ENCODE measurements around the gene ENC1. TPM values are rescaled to one million over a fixed set of nuclear protein-coding genes. Genes with fewer than 3 reads are reported as not detected.

The ENC1 gene
- total and polyA plus RNA-seq, 10 of the 15 experiments (the other 5 are each of a cell fraction or from before 2014, with no cell fraction given) = 8.2 to 55.5 (median 32.1) TPM

GRCh38 chr5:74665816-74666215, 25.3 kb upstream of the ENC1 start:
- Histone ChIP-seq H3K4me2 (ENCODE audit: control insufficient read depth, insufficient read depth) (no peak overlapping the region), H3K9ac (ENCODE audit: control insufficient read depth, insufficient read depth, low read length) (no peak overlapping the region), H3K27ac (ENCODE audit: control insufficient read depth, insufficient read depth) (no peak overlapping the region), H3K4me1 (ENCODE audit: control insufficient read depth, insufficient read depth, low read length) (no peaks in the 10 kb centered on the region), H2AFZ (ENCODE audit: control insufficient read depth, low read depth, low read length) (no peak overlapping the region), H3K79me2 (ENCODE audit: control insufficient read depth, insufficient read depth, low read length) (no peaks in the 10 kb centered on the region), H3K36me3 (ENCODE audit: control insufficient read depth in 2 of 2, insufficient read depth in 2 of 2, low read length in 1 of 2) (no peaks in the 10 kb centered on the region), H3K27me3 (replicated peaks in 1 of 2; ENCODE audit: control insufficient read depth in 2 of 2, insufficient read depth in 2 of 2, low read length in 1 of 2) (peaks cover 0 to 2% of the 10 kb centered on the region in 2 experiments; a peak in 1 of 4 replicates), H3K9me3 (replicated peaks; ENCODE audit: control insufficient read depth, insufficient read depth, low read length) (peaks cover 2% of the 10 kb centered on the region; the same call in 1 of the 3 replicates), H4K20me1 (ENCODE audit: control insufficient read depth, insufficient read depth) (no peaks in the 10 kb centered on the region), H3K4me3 (no peak overlapping the region)
- ChIA-PET POLR2A (no interaction called here), CTCF (no interaction called here), SMC1A (ENCODE audit: uncharacterized antibody, unreplicated experiment) (no interaction called here), RAD21 (ENCODE audit: unreplicated experiment) (no interaction called here)
- WGBS (ENCODE audit: insufficient coverage, insufficient replicate concordance, low lambda C conversion rate, missing lambda C conversion rate) = 0% methylated on average over 1 of the region's 1 CpG
- TF ChIP-seq ZNF687 (IDR thresholded peaks at IDR 0.05) = no peak
- TF ChIP-seq NR2C2 (IDR thresholded peaks at IDR 0.05; ENCODE audit: borderline replicate concordance, control insufficient read depth, insufficient read length, low read depth) = no peak
- TF ChIP-seq NFIC (IDR thresholded peaks at IDR 0.05; ENCODE audit: low read depth, low read length) = no peak
- no peak for TF ChIP-seq WRNIP1 (IDR thresholded peaks at IDR 0.05; ENCODE audit: borderline replicate concordance, low read depth, low read length)
- intact Hi-C loops (cut with micrococcal nuclease; ENCODE audit: unreplicated experiment) (no loop called here), in situ Hi-C loops (cut with MboI) (no loop called here)
- ATAC-seq (no peak), FAIRE-seq (no peak), DNase-seq (ENCODE audit: low read depth, low spot score) (no peak)
- no TSS peak for BruUV-seq (replicated peaks)

Measured in GM12878 (cell line).